ENCODE measurements around the gene ABLIM1.

ABLIM1 gene

DNA sequence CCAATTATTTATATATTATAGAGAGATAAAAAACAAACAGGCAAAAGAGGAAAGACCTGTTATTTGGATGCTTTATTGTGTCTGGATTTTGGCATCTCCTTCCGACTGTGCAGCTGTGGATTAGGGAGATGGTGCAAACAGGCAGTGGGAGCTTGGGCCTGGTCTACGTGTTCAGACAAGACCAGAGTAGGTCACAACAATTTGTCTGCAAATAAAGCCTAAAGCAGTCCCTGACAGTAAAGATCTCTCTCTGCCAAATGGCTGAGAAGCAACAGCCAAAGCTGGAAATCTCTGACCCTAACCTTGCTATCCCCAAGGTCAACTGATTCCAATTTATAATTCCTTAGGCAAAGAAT is 82.0 kb downstream of the ABLIM1 start:
- no peak for DNase-seq

- no peak for DNase-seq
Observed at GRCh38 chr10:114575417-114576131, 82.5 kb downstream of the ABLIM1 start.

DNA sequence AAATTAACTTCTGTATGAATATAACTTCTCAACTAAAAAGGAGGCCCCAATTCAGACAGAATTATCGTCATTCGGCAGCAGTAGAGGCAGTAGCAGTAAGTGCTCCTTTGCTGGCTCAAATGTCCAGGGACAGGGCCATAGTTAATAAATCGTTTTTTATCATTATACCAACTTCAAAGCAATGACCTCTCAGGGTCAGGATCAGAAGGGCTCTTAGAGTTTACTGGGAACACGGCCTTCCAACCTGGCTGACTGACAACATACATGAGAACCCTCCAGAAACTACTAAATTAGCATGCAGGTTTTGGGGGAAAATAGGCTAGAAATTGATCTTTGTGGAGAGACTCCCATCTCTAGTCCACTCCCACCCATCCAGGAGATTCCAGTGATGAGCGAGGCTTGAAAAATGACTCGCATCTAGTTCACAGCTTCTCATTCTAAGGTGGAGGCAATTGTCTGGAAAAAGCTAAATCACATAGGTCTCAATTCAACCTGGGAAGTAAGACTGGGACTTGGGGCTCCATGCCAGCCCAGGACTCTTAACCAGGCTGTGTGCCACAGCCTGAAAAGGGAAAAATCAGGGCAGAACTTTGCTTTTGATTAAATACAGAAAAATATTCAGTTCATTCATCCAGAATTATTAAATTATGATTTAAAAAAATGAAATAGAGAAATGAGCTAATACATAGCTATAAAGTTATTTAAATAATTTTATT is 84.6 kb downstream of the ABLIM1 start:
- no peak for DNase-seq

GRCh38 chr10:114571316-114571999 is 86.6 kb downstream of the ABLIM1 start:
- no peak for DNase-seq

DNA sequence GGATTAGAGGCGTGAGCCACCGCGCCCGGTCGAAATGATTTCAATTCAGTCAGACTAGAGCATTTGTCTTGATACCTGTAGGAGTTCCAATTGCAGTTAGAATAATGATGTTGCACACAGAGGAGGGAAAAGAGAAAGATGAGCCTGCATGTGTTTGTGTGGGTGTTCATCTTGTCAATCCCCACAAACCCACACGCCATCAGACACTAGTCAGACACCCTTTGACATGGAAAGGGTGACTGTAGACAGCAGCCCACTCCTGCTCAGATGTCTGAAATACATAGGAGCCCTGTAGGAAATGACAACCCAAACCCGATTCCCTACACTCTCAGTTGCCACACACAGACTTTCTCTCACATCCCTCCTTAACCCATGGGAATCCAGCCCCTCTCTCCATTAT is 92.0 kb downstream of the ABLIM1 start:
- no peak for DNase-seq

DNA sequence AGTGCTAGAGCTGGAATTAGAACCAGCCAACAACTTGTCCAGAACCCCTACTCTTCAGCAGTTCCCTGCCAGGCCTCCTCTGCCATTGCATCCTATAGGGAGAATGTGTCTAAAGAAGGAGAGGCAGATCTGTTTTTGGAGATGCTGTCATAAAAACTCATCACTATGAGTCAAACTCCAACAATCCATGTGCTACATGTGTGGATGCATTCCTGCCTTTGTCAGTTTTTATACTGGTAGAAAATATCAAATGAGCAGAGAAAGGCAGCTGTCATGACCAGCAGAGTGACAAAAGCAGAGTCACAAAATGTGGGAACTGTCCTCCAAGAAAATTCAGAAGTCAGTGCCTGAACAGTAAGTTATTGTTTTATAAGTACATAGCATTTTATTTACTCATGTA is 93.0 kb downstream of the ABLIM1 start:
- DNase-seq = no peak

DNA sequence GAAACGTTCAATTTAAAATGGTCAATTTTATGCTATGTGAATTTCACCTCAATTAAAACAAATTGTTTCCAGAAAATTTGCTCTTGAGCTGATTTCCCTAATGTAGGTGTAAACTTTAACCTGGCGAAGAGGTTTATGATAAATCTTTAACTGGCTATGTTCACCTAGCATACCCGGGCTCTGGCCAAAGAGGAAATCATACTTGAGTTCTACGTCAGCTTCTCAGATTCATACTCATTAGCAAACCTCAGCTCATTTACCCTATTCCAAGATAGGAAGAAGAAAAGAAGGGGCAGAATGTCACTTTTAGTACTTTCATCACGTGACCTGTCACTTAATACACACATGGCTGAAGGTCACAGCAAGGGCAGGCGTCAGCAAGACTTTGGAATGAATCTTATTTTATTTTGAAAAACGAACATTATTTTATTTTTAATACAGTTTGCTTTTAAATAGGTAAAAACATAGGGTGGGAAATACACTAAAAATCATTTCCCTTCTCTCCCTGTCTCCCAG is 97.0 kb downstream of the ABLIM1 start:
- DNase-seq = no peak

DNA sequence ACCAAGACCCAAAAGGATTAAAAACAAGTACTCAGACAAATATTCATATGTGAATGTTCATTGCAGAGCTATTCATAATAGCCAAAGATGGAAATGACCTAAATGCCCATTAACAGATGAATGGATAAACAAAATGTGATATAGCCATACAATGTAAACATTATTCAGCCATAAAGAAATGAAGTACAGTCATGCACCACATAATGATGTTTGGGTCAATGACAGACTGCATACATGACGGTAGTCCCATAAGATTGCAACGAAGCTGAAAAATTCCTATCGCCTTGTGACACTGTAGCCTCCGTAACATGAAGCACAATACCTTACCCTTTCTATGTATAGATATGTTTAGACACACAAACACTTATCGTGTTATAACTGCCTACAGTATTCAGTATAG is 97.9 kb downstream of the ABLIM1 start:
- no peak for DNase-seq

- no peak for DNase-seq
Observed at GRCh38 chr10:114559636-114560035, 98.4 kb downstream of the ABLIM1 start.

DNA sequence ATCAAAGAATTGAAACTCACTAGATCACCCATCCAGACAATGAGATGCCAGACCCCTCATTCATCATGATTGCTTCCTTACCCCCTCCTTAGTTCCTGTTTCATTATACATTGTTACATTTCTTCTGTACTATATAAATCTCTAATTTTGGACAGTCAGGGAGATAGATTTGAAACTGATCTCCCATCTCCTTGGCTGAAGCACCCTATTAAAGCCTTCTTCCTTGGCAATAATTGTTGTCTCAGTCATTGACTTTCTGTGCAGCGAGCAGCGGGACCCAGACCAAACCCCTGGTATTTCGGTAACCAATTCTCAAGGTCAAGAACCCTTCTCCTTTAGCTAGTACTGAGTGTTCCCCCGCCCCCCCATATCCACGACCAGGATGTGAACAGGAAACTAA is 100.2 kb downstream of the ABLIM1 start:
- DNase-seq = no peak

DNA sequence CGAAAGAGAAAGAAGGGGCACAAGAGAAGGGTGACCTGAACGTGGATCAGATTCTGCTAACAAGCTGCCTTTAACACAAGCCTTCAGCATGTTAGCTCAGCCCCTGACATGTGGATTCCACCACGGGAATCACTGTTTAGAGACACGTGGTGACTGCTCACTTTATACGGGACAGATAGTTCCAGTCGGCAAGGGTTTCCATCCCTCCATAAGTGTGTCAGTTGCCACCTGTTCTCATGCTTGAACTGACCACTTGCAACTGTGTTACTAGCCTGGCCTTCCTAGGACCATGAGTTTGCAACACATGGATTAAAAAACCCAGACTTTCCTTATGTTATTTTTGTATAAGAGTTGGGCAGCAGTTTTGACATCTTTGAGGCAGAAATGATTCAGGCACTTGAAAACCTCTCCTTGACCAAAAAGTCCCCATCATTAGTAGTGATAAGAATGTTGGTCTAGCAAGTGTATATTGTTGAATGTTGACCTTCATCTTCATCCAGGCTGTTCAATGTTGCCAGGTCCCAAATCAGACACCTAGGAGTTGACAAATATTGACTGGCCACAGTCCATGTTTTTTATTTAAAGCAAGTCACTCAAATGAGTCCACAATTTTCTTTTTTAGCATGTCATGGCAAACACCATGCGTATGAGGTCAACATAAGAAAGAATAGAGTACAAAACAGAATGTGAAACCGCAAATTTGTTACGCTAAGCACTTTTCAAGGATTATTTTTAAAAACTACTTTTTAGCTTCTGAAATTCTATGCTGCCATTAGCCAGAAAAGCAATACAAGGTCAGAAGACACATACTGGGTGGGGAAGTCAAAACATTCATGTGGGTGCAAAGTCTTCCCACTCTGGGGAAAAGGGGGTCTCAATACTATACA is 101.6 kb downstream of the ABLIM1 start:
- no peak for DNase-seq

GRCh38 chr10:114553436-114553835 is 104.6 kb downstream of the ABLIM1 start:
- DNase-seq = no peak

GRCh38 chr10:114552050-114552449 is 106.0 kb downstream of the ABLIM1 start:
- DNase-seq = no peak

DNA sequence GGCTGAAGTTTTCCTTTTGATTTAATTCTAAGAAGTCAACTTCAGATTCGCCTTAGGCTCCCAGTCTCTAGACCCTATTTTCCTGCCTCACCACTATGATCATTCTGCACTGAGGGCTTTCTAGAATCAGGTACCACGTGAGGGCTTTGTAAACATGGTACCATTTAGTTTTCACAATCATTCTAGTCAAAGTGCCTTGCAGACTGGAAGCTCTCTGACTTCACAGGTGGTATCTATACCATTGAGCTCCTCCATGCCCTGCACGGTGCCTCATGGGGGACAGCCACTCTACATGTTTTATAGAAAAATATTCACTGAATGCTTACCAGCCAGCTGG is 106.5 kb downstream of the ABLIM1 start:
- no peak for DNase-seq

- no peak for DNase-seq
Observed at GRCh38 chr10:114550756-114551635, 107.1 kb downstream of the ABLIM1 start.

DNA sequence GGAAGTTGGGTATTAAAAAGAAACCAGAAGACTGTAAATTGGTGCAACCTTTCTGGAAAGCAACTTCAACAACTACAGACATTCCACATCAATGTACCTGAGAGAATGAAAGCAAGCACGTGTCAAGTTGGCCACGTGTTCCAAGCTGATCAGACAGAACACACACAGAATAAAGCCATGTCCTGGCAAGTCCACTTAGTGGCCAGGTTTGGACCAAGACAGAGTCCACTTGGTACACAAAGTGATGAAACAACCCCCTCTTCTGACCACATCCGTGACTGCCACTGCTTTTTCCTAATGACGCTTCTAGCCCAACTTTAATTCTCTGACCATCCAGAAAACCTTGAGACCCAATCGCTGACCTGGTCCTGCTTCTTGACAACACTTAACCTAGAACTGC is 109.4 kb downstream of the ABLIM1 start:
- DNase-seq = no peak

DNA sequence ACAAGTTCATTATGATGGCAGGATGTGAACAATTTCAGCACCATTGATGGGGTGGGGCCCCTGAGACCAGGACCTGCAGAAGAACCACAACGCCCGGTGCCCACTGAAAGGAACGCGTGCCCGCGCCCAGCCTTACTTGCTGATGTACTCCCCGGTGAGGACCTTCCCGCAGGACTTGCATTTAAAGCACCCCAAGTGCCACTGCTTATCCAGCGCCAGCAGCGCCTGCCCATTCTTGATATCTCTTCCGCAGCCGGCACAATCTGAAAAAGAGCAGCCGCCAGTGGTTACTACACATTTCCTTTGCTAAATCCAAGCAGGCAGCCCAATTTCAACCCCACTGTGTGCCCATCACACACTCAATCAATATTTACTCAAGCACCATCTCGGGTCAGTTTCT is 110.6 kb downstream of the ABLIM1 start:
- no peak for DNase-seq

- DNase-seq = no peak
Observed at GRCh38 chr10:114547056-114547455, 111.0 kb downstream of the ABLIM1 start.

DNA sequence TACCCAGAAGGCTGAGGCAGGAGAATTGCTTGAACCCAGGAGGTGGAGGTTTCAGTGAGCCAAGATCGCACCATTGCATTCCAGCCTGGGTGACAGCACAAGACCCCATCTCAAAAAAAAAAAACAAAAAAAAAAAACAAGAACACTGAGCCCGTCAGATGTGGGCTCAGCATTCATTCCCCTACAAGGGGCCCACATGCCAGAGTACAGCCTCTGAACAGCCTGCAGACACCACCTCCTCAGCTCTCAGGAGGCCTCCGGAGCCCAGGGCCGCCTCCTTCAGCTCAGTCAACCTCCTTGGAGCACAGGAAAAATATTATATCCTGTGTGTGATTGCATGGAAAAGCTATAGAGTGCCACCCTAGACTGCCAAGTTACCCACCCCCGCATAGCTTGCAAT is 112.3 kb downstream of the ABLIM1 start:
- DNase-seq = no peak

DNA sequence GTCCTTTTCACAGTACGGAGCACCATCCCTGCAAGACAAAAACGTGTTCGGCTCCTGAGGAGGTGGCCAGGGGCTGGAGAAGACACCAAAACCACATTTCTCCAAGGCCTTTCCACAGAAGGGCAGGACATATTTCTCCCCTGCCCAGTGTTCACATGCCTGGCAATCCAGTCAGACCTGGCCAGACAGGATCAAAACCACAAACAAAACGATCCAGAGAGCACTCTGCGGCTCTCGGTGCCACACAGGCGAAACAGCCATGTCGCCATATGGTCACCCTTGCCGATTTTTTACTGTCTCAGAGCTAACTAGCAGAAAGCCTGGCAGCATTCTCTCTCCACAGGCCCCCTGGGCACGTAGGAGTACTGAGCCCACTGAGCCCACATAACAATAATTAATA is 113.0 kb downstream of the ABLIM1 start:
- DNase-seq = no peak

GRCh38 chr10:114544045-114544659 is 113.9 kb downstream of the ABLIM1 start:
- DNase-seq = peak; percentile 76

DNA sequence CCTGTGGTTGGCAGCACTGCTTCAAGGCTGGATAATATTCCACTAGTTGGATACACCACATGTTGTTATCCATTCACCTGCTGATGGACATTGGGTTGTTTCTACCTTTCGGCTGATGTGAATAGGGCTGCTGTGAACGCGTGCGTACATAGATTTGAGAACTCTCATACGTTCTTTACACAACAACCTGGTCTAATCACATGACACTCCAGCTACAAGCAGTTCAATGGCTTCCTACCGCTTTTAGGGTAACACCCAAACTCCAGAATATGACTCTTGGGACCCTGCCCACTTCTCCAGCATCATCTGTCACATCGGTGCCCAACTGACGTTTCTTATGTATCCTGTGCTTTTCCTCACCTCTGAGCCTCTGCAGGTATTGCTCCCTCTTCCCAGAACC is 114.6 kb downstream of the ABLIM1 start:
- DNase-seq = no peak
